Measurements from ENCODE around the gene TKFC. TPM values are rescaled to one million over a fixed set of nuclear protein-coding genes. Genes with fewer than 3 reads are reported as not detected.
A peak's percentile ranks its signal among the peaks of the same experiment; 100 is the strongest.

Gene TKFC
- total RNA-seq, 1 experiment from 2014 or later = 39.5 TPM

- DNase-seq (ENCODE audit: low read depth) = no peak
Observed at GRCh38 chr11:61315260-61315659, 17.8 kb upstream of the TKFC start.

DNA sequence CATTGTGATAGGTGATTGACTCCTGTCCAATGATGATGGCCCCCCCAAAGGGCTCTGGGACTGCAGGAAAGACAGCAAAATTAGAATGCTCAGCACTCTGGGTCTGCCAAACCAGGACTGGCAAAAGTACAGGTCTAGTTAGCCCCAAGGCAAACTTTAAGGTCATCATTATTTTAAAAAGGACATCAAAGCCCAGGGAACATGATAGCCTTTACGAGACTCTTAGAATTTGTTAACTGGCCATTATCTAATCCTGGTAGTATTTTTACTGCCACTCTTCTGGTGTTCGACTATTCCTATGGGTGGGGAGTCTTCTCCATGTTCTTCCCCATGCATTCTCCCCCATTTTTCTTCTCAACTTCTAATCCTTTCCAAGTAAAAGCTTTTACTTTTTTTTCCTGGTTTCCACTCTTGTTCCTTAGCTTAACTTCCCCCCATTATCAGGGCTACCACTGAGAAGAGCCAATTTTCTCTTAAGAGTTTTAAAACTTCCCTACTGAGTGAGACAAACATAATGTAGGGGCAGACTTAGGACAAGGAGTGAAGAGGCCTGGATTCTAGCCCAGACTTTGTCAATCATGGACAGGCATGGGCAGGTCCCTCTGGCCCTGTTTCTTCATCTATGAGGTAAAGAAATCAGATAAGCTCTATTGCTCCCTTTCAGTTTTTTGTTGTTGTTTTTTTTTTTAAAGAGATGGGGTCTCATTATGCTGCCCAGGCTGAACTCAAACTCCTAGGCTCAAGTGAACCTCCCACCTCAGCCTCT, 7.2 kb upstream of the TKFC start:
- DNase-seq (ENCODE audit: low read depth) = no peak

GRCh38 chr11:61327669-61328071, 5.4 kb upstream of the TKFC start:
- no peak for DNase-seq (ENCODE audit: low read depth)

- DNase-seq (ENCODE audit: low read depth) = peak; percentile 31
Observed at GRCh38 chr11:61328351-61328750, 4.7 kb upstream of the TKFC start.

DNA sequence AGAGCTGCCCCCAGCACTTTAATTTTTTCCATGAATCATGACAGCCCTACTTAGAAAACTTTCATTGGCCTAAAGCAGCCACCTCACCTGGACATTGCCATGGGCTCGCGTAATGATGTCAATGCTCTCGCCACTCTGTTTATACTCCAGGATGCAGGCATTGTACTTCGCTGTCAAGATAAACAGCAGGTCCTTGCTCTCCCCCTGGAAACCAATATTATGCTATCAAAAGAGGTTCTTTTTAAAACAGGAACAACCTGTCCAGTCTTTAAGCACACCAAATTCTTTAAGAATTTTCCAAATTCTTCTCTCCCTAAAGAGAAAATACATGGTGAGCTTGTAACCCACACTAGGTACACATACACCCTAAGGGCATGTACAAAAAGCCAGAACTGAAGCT, 3.2 kb upstream of the TKFC start:
- DNase-seq (ENCODE audit: low read depth) = no peak

GRCh38 chr11:61331651-61332050, 1.4 kb upstream of the TKFC start:
- DNase-seq (ENCODE audit: low read depth) = no peak

DNA sequence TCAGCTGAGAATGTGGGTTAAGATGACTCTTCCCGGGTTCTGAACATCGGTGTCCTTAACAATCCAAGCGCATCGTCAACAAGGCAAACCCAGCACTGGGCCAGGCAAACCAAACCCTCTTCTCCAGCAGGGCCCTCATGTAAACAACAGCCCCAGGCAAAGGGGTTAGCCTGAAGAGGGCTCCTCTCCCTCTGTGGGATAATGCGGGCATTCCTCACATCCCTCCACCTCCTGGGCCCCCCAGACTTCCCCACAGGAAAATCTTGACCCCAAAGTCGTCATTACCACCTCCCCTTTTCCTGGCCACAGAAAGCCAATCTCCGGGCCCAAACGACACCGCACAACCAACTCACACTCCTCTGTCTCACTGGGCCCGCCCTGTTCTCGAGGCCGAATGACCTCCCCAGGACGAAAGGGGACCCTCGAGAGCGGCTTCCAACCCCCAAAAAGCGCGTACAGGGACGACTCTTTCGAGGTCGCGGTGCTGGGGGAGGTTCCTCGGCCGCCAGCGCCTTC, 689 bp upstream of the TKFC start:
- peak; percentile 22 for DNase-seq (ENCODE audit: low read depth)

DNA sequence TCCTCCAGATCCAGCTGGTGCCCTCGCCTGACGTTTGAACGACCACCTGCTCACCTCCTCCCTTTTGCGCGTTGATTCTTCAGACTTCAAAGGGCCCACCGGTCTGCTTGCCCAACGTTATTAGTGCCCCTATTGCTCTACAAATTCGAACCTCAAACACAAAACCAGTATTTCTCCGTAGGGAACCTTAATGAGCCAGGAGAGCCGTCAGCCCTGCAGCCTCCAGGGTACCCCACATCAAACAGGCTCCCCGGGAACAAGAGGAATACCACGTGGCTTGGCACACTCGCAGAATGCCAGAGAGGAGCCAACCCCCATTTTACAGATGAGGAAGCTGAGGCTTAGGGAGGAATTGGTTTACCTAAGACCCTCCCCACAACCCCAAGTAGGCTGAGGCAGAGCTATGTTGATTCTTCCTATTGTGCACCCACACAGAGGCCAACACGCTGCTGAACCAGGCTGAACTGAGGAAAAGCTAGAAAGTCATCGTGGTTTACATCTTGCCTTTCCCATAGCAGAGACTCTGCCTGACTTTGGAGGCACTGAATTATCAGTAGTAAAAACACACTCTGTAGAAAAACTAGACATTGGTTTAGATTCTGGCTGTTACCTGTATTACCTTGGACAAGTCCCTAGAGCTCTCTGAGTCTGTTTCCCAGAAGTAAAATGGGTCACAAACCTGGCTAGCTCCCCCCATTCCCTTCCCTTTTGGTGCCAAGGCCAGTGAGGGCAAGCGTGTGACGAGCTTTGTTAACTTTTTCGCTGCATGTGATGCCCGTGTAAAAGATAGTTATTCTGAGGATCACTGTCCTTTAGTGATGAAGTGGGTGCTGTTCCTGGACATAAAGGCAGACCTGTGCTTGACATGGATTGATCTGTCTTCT, 764 bp downstream of the TKFC start:
- no peak for DNase-seq (ENCODE audit: low read depth)

GRCh38 chr11:61334434-61335354, 1.7 kb downstream of the TKFC start:
- DNase-seq (ENCODE audit: low read depth) = peak; percentile 51

DNA sequence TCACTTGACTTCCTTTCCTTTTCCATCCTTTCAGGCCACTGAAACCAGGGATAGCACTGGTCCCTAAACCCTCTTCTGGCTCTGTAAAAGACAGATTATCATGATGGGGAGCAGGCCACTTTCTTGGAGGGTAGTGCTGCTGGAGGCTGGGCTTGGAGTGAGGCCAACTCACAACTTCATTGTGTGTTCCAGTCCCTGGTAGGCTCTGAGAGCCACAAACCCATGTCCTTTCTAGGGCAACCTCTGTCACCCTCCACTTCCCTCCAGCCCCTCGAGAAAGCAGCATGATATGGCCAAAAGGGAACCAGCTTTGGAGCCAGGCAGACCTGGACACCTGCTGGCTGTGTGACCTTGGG, 2.3 kb downstream of the TKFC start:
- DNase-seq (ENCODE audit: low read depth) = no peak

GRCh38 chr11:61336171-61336935, 3.3 kb downstream of the TKFC start:
- peak; percentile 56 for DNase-seq (ENCODE audit: low read depth)

DNA sequence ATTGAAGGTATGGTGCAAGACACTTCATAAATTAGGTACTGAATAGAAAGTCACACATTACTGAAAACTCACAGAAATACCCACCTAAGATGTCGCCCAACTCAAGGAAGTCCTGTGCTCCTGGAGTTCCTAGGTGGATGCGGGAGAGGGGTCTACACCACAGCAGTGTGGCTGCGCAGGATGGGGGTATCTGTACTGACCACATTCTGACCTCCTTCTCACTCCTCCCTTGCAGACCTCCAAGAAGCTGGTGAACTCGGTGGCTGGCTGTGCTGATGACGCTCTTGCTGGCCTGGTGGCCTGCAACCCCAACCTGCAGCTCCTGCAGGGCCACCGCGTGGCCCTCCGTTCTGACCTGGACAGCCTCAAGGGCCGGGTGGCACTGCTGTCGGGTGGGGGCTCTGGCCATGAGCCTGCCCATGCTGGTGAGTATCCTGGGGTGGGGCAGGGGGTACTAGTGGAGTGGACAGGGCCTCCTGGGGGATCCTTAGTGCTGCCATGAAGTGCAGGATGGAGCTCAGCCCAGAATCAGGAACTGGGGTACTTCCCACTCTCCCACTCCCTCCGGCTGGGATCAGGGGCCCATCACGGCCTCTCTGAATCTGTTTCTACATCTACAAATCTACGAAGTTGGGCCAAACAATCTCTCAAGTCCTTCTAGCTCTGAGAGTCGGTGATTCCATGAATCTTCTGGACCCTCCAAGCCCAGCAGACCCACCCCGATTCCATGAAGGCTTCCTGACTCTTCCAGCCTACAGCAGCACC, 4.9 kb downstream of the TKFC start:
- DNase-seq (ENCODE audit: low read depth) = no peak

- no peak for DNase-seq (ENCODE audit: low read depth)
Observed at GRCh38 chr11:61338783-61339489, 5.9 kb downstream of the TKFC start.

DNA sequence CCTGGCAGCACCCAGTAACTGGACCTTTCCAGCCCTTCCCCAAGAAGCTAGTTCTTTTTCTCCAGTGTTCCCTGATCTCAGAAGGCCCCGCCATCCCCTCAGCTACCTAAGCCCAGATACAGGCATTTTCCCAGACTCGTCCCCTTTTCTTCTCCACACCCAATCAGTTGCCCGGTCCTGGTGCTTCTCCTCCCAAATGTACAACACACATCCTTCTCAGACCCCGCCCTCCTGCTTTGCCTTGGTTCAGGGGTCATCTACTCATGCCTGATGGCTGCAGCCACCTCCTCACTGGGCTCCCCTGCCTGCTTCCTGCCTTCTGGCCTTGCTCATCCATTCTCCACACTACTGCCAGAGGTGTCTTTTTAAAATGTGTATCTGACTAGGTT, 6.5 kb downstream of the TKFC start:
- DNase-seq (ENCODE audit: low read depth) = no peak

DNA sequence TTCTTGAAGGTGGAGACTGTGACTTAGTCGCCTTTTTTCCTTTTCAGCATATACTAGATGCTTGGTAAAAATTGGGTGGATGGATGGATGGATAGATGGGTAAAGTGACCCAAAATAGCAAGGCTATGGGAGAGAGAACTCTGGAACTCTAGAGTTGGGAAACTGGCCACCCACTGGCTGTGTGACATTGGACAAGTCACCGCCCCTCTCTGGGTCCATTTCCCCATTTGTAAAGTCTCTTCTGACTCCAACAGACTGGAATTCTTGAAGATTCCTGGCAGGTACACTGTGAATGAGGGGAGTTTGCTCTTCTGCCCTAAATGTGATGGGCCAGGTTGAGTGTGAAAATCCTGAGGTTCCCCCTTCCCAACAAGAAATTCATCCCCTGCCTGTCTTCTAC, 8.0 kb downstream of the TKFC start:
- DNase-seq (ENCODE audit: low read depth) = no peak

GRCh38 chr11:61341706-61342105, 8.7 kb downstream of the TKFC start:
- no peak for DNase-seq (ENCODE audit: low read depth)

- no peak for DNase-seq (ENCODE audit: low read depth)
Observed at GRCh38 chr11:61342207-61342803, 9.3 kb downstream of the TKFC start.

GRCh38 chr11:61343792-61344745, 11.0 kb downstream of the TKFC start:
- DNase-seq (ENCODE audit: low read depth) = no peak

Measured in LHCN-M2 (cell line).